ENCODE data around the gene PIM3. TPM values are rescaled to one million over a fixed set of nuclear protein-coding genes. Genes with fewer than 3 reads are reported as not detected.

PIM3 gene
- total RNA-seq, 1 donor, result 19.9 TPM

DNA sequence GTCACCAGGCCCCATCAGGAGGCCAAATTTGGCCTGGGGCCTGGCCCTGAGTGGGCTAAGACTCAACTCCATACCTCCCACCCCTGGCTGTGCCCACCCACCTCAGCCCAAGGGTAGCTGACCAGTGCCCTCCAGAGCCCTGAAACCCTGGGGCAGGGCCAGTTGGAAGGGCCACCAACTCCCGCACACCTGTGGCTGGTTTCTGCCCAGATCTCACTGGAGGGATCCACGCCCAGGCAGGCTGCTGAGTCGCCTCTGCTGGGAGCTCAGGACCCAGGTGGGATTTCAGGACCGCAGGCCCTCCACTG is 8.9 kb upstream of the PIM3 start:
- TF ChIP-seq, protein P1, sequence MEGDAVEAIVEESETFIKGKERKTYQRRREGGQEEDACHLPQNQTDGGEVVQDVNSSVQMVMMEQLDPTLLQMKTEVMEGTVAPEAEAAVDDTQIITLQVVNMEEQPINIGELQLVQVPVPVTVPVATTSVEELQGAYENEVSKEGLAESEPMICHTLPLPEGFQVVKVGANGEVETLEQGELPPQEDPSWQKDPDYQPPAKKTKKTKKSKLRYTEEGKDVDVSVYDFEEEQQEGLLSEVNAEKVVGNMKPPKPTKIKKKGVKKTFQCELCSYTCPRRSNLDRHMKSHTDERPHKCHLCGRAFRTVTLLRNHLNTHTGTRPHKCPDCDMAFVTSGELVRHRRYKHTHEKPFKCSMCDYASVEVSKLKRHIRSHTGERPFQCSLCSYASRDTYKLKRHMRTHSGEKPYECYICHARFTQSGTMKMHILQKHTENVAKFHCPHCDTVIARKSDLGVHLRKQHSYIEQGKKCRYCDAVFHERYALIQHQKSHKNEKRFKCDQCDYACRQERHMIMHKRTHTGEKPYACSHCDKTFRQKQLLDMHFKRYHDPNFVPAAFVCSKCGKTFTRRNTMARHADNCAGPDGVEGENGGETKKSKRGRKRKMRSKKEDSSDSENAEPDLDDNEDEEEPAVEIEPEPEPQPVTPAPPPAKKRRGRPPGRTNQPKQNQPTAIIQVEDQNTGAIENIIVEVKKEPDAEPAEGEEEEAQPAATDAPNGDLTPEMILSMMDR (IDR thresholded peaks at IDR 0.05; ENCODE audit: extremely low read depth, low read depth, low read length), result no peak
- Histone ChIP-seq H3K9me3 (ENCODE audit: low read depth, low read length) (no peaks in the 10 kb centered on the region), H3K27ac (ENCODE audit: low read depth, low read length) (no peak overlapping the region), H2AFZ (ENCODE audit: low read length) (no peak overlapping the region), H3K4me1 (ENCODE audit: insufficient read depth, low read length) (peaks cover 15% of the 10 kb centered on the region), H4K20me1 (ENCODE audit: insufficient read depth, low read length) (no peaks in the 10 kb centered on the region), H3K4me3 (ENCODE audit: insufficient read depth, low read length) (no peak overlapping the region), H3K79me2 (ENCODE audit: insufficient read depth, low read length) (no peaks in the 10 kb centered on the region), H3K36me3 (ENCODE audit: insufficient read depth, low read length) (no peaks in the 10 kb centered on the region), H3K4me2 (ENCODE audit: insufficient read depth, low read length) (no peak overlapping the region), H3K27me3 (ENCODE audit: insufficient read depth, low read length) (no peaks in the 10 kb centered on the region)
- no peak for DNase-seq (ENCODE audit: insufficient read length, low spot score, missing footprints)

DNA sequence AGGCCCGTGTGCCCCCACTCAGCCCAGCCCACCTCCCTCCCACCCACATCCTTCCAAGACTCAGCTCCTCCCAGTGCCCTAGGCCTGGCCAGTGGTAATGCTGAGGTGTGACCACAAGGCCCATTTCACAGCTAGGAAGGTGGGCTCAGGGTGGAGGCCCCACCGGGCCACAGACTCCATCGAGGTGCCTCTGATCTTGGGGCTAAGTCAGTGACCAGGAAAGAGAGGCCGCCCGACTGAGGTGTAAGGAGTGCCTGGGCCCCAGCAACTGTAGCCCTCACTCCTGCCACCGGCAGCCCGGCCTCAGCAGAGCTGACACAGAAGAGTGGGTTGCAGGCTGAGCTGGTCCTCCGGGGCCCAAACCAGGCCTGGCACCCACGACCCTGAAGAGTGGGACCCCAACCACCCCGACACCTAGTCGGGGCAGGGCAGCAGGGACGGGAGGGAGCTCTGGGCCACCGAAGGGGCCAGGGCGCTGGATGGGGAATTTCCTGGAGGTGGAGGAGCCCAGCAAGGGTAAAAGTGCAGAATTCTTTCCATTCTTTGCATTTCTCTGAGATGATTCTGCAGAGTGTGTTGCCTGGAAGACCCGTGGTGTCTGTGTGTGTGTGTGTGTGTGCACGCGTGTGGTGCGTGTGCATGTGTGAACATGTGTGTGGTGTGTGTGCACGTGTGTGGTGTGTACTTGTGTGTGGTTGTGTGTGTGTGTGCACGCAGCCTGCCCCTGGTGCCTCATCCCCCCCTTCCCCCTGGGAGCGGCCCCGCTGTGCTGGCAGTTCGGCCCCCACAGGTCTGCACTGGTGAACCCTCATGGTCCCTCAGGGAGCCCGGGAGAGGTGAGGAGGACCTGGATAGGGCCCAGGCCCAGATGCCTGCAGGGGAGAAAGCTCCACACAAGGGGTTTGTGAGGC is 8.3 kb upstream of the PIM3 start:
- no peak overlapping the region for H3K4me2 ChIP-seq (ENCODE audit: insufficient read depth, low read length)

DNA sequence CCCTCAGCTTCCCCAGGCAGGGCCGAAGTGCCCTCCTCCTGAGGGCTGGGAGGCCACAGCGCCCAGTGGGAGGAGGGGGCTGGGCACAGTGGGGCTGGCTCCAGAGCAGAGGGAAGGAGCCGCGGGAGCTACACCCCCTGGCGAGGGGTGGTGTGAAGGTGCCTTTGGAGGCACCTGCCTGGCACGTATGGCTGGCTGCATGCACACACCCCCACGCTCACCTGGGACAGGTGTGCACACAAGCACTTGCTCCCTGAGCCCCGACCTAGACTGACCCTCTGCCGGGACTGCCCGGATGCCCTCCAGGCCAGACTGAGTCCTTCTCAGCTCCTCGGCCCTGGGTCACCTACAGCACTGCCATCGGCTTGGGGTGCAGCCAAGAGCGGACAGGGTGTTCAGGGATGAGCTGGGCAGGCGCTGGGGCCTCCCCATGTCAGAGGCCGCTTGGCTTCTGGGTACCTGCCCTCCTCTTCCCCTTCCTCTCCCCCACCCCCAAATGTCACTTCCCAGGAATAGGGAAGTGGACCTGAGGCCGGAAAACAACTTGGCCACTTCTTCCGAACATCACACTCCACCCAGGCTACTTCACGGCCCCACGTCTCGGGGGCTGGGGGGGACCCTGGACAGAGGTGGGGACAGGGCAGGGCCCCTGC is 7.4 kb upstream of the PIM3 start:
- H3K27ac ChIP-seq (ENCODE audit: low read depth, low read length), result no peak overlapping the region
- no peak for DNase-seq (ENCODE audit: insufficient read length, low spot score, missing footprints)
- H3K4me1 ChIP-seq (ENCODE audit: insufficient read depth, low read length), result peaks cover 15% of the 10 kb centered on the region
- no peaks in the 10 kb centered on the region for H3K9me3 ChIP-seq (ENCODE audit: low read depth, low read length)
- no peak overlapping the region for H2AFZ ChIP-seq (ENCODE audit: low read length)
- no peaks in the 10 kb centered on the region for H4K20me1 ChIP-seq (ENCODE audit: insufficient read depth, low read length)
- no peaks in the 10 kb centered on the region for H3K36me3 ChIP-seq (ENCODE audit: insufficient read depth, low read length)
- H3K79me2 ChIP-seq (ENCODE audit: insufficient read depth, low read length), result no peaks in the 10 kb centered on the region
- H3K4me2 ChIP-seq (ENCODE audit: insufficient read depth, low read length), result no peak overlapping the region
- TF ChIP-seq, protein P1 (IDR thresholded peaks at IDR 0.05; ENCODE audit: extremely low read depth, low read depth, low read length), result no peak
- no peaks in the 10 kb centered on the region for H3K27me3 ChIP-seq (ENCODE audit: insufficient read depth, low read length)
- no peak overlapping the region for H3K4me3 ChIP-seq (ENCODE audit: insufficient read depth, low read length)

More for the DNA sequence above, 8.3 kb upstream of the PIM3 start:
- H3K4me1 ChIP-seq (ENCODE audit: insufficient read depth, low read length), result peaks cover 15% of the 10 kb centered on the region
- H3K79me2 ChIP-seq (ENCODE audit: insufficient read depth, low read length), result no peaks in the 10 kb centered on the region
- no peak overlapping the region for H3K4me3 ChIP-seq (ENCODE audit: insufficient read depth, low read length)
- H2AFZ ChIP-seq (ENCODE audit: low read length), result peak overlapping the region; percentile 51
- peak; percentile 98 for DNase-seq (ENCODE audit: insufficient read length, low spot score, missing footprints)
- TF ChIP-seq, protein P1 (IDR thresholded peaks at IDR 0.05; ENCODE audit: extremely low read depth, low read depth, low read length), result no peak
- H3K27ac ChIP-seq (ENCODE audit: low read depth, low read length), result no peak overlapping the region
- no peaks in the 10 kb centered on the region for H3K27me3 ChIP-seq (ENCODE audit: insufficient read depth, low read length)
- no peaks in the 10 kb centered on the region for H3K36me3 ChIP-seq (ENCODE audit: insufficient read depth, low read length)
- no peaks in the 10 kb centered on the region for H4K20me1 ChIP-seq (ENCODE audit: insufficient read depth, low read length)
- no peaks in the 10 kb centered on the region for H3K9me3 ChIP-seq (ENCODE audit: low read depth, low read length)

DNA sequence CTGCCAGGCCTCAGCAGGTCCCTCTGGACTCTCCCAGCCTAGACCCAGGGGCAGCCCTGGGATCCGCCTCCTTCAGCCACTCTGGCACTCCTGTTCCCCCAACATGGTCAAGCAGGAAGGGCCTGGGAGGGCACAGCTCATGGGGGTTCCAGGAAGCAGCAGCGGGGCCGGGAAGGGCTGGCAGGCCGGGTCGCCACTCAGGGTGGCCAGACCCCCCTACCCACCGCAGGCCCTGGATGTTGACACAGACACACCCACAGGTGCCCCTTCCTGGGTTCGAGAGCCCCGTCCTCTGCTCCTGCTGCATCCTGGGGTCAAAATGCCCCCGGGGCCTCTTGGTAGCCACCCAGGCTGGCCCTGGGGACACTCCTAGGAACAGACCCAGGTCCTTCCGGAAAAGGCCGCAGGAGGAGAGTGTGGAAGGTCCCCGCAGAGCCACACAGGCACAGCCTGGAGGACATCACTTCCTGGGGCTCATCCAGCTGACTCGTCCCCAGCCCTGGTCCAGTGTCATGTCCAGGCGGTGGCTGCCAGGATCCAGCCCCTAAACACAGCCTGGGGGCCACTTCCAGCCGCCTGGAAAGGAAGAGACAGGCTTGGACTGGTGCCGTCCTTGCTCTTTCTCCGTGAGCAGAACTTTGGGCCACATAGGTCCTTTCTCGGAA is 6.8 kb upstream of the PIM3 start:
- H2AFZ ChIP-seq (ENCODE audit: low read length), result no peak overlapping the region
- peaks cover 15% of the 10 kb centered on the region for H3K4me1 ChIP-seq (ENCODE audit: insufficient read depth, low read length)
- H3K79me2 ChIP-seq (ENCODE audit: insufficient read depth, low read length), result no peaks in the 10 kb centered on the region
- H4K20me1 ChIP-seq (ENCODE audit: insufficient read depth, low read length), result no peaks in the 10 kb centered on the region
- H3K27me3 ChIP-seq (ENCODE audit: insufficient read depth, low read length), result no peaks in the 10 kb centered on the region
- no peaks in the 10 kb centered on the region for H3K36me3 ChIP-seq (ENCODE audit: insufficient read depth, low read length)
- H3K27ac ChIP-seq (ENCODE audit: low read depth, low read length), result no peak overlapping the region
- H3K4me3 ChIP-seq (ENCODE audit: insufficient read depth, low read length), result no peak overlapping the region
- H3K4me2 ChIP-seq (ENCODE audit: insufficient read depth, low read length), result no peak overlapping the region
- TF ChIP-seq, protein P1 (IDR thresholded peaks at IDR 0.05; ENCODE audit: extremely low read depth, low read depth, low read length), result no peak
- no peaks in the 10 kb centered on the region for H3K9me3 ChIP-seq (ENCODE audit: low read depth, low read length)
- no peak for DNase-seq (ENCODE audit: insufficient read length, low spot score, missing footprints)

All from osteoblast (primary cell).